ENCODE measurements around the gene ARL15. TPM values are rescaled to one million over a fixed set of nuclear protein-coding genes. Genes with fewer than 3 reads are reported as not detected.

ARL15 gene
- total and polyA plus RNA-seq, 2 of the 8 experiments (the other 6 are each of a cell fraction or from before 2014, with no cell fraction given), result 9.9 to 21.2 TPM

DNA sequence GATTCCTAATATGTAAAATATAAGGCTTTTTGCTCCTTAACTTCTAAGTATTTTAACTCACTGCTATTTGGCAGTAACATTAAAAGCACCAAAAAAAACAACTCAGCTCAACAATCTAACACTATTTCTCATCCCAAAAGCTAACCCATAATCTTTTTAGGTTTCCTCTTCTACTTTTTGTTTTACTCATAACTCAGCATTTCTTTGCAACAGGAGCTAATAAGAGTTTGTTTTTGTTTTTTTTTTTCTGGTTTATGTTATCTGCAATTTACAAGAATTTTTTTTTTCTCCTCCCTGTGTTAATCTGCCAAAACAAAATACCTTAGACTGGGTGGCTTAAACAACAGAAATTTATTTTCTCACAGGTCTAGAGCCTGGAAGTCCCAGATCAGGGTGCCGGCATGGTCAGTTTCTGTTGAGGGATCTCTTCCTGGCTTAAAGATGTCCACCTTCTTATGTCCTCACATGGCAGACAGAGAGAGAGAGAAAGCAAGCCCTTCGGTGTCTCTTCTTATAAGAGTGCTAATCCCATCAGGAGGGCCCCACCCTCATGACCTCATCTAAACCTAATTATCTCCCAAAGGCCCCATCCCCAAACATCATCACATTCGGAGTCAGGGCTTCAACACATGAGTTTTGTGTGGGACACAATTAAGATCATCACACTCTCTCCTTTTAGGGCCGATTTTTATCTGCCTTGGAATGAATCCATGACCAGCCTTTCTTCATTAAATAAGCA, 31.2 kb downstream of the ARL15 start:
- H3K9ac ChIP-seq (replicated peaks in 1 of 4; ENCODE audit: extremely low read depth in 1 of 4, low read depth in 3 of 4, low read length in 3 of 4), result no peak overlapping the region
- no peaks in the 10 kb centered on the region for H3K23me2 ChIP-seq (ENCODE audit: low read depth, low read length)
- POLR2A ChIA-PET (ENCODE audit: partially characterized antibody), result interaction anchor here (0.6 to 0.7 kb wide), 2 partner anchors 31 to 258 kb away, joined by 3 read pairs; partner anchors contain the start of gene ARL15
- no peak overlapping the region for H3K4me2 ChIP-seq (ENCODE audit: insufficient read depth in 1 of 2, low read depth in 2 of 2, low read length in 2 of 2)
- CTCF ChIA-PET (ENCODE audit: partially characterized antibody), result interaction anchor here (0.6 kb wide), 1 partner anchor 276 kb away, joined by 3 read pairs; no protein-coding TSS in a partner anchor
- H3K9me3 ChIP-seq (ENCODE audit: insufficient read depth in 2 of 2, low read depth in 1 of 2, low read length in 1 of 2), result no peaks in the 10 kb centered on the region
- no peaks in the 10 kb centered on the region; the same call in 1 of the 2 replicates for H3K79me1 ChIP-seq (ENCODE audit: low read depth, low read length)
- H3K27ac ChIP-seq (ENCODE audit: low read depth, low read length), result no peak overlapping the region
- H4K5ac ChIP-seq (ENCODE audit: insufficient read length, low read depth, low read length), result no peak overlapping the region
- no peak overlapping the region for H2BK15ac ChIP-seq (ENCODE audit: low read length)
- H2BK12ac ChIP-seq (ENCODE audit: low read depth, low read length), result no peak overlapping the region
- no peak overlapping the region for H4K91ac ChIP-seq (replicated peaks; ENCODE audit: insufficient read length, low read length)
- peaks cover 0 to 24% of the 10 kb centered on the region in 2 experiments; a peak in 3 of 4 replicates for H3K79me2 ChIP-seq (ENCODE audit: control insufficient read depth in 1 of 2, insufficient read depth in 2 of 2, low read length in 2 of 2)
- no peak for DNase-seq (ENCODE audit: low read depth in 1 of 2, low spot score in 2 of 2)
- no peak overlapping the region for H3K4me3 ChIP-seq (ENCODE audit: extremely low read depth in 1 of 4, insufficient read depth in 2 of 4, low read depth in 3 of 4, low read length in 4 of 4)
- no peak overlapping the region for H3K18ac ChIP-seq (ENCODE audit: extremely low read depth, low read length)
- H4K8ac ChIP-seq (ENCODE audit: extremely low read depth, insufficient read depth, low read length), result no peak overlapping the region
- no peak for FAIRE-seq
- H3K27me3 ChIP-seq (replicated peaks in 1 of 4; ENCODE audit: control insufficient read depth in 3 of 4, extremely low read depth in 1 of 4, insufficient read depth in 3 of 4, low read length in 3 of 4), result no peaks in the 10 kb centered on the region
- H2BK5ac ChIP-seq (ENCODE audit: low read depth, low read length), result no peak overlapping the region
- no peaks in the 10 kb centered on the region for H3K36me3 ChIP-seq (ENCODE audit: control insufficient read depth in 2 of 4, insufficient read depth in 4 of 4, low read length in 3 of 4)
- no peak overlapping the region for H2AK5ac ChIP-seq (ENCODE audit: low read depth, low read length)
- H2BK20ac ChIP-seq (ENCODE audit: low read length), result no peak overlapping the region
- H3K14ac ChIP-seq (ENCODE audit: insufficient read length), result no peak overlapping the region
- H3K23ac ChIP-seq (ENCODE audit: insufficient read length), result no peak overlapping the region
- no peak overlapping the region for H2AFZ ChIP-seq (ENCODE audit: low read length)
- H3K4me1 ChIP-seq (replicated peaks in 1 of 4; ENCODE audit: control insufficient read depth in 3 of 4, insufficient read depth in 4 of 4, low read length in 3 of 4), result peaks cover 0 to 4% (median 1%) of the 10 kb centered on the region in 4 experiments; a peak in 3 of 7 replicates
- H3K56ac ChIP-seq (replicated peaks; ENCODE audit: insufficient read length, low read depth, low read length), result no peak overlapping the region
- 84% methylated on average over 4 of the region's 4 CpGs; no CpG with 5 or more reads in 1 of the 2 experiments for WGBS, 2 experiments (ENCODE audit: extremely low coverage in 1 of 2, insufficient coverage in 1 of 2, insufficient read length in 1 of 2, insufficient replicate concordance in 2 of 2, low coverage in 1 of 2, low lambda C conversion rate in 2 of 2, missing lambda C conversion rate in 1 of 2)
- no peak overlapping the region for H3K4ac ChIP-seq (replicated peaks; ENCODE audit: insufficient read length, low read depth, low read length)
- H4K20me1 ChIP-seq (replicated peaks in 1 of 2; ENCODE audit: control insufficient read depth in 1 of 2, insufficient read depth in 2 of 2, low read length in 2 of 2), result no peaks in the 10 kb centered on the region
- H2BK120ac ChIP-seq (replicated peaks; ENCODE audit: low read depth, low read length), result no peak overlapping the region
- no peak for TF ChIP-seq TEAD4 (IDR thresholded peaks at IDR 0.05; ENCODE audit: low read depth, low read length)
- no peak for TF ChIP-seq RFX5 (IDR thresholded peaks at IDR 0.05; ENCODE audit: borderline replicate concordance, low read depth, low read length)
- TF ChIP-seq KDM5A (IDR thresholded peaks at IDR 0.05; ENCODE audit: low read length), result no peak
- TF ChIP-seq SAP30 (IDR thresholded peaks at IDR 0.05; ENCODE audit: insufficient read depth, insufficient replicate concordance, low read length), result no peak
- TF ChIP-seq CBX5 (IDR thresholded peaks at IDR 0.05; ENCODE audit: low read depth, low read length), result no peak
- TF ChIP-seq GABPA (IDR thresholded peaks at IDR 0.05; ENCODE audit: borderline replicate concordance, insufficient read depth, low read length), result no peak
- no peak for TF ChIP-seq CTBP2 (IDR thresholded peaks at IDR 0.05; ENCODE audit: borderline replicate concordance, insufficient read depth, insufficient read length, low read length)
- TF ChIP-seq EGR1 (IDR thresholded peaks at IDR 0.05; ENCODE audit: borderline replicate concordance, low read depth, low read length), result no peak
- TF ChIP-seq, protein P1, sequence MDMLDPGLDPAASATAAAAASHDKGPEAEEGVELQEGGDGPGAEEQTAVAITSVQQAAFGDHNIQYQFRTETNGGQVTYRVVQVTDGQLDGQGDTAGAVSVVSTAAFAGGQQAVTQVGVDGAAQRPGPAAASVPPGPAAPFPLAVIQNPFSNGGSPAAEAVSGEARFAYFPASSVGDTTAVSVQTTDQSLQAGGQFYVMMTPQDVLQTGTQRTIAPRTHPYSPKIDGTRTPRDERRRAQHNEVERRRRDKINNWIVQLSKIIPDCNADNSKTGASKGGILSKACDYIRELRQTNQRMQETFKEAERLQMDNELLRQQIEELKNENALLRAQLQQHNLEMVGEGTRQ (IDR thresholded peaks at IDR 0.05; ENCODE audit: low read length), result no peak

All from H1 (cell line).